Right lobe of liver (tissue), 4 donors: ENCODE results near the gene CYTH3.

Experiments used
- CTCF ChIP-seq, 4 donors: fragments of 200-600 bp in 3 of 4; fragments of 450-650 bp in 1 of 4; IDR thresholded peaks; one replicate each; pipeline versions ENCODE4 v1.5.1 to v1.8.0; 2016 to 2022; ENCODE audit warnings: antibody characterized with exemption in 4 of 4, mild to moderate bottlenecking in 2 of 4
- POLR2A ChIP-seq: fragments of 450-650 bp; IDR thresholded peaks from one replicate; pipeline ENCODE4 v1.6.1; 2017; ENCODE audit warnings: antibody characterized with exemption, mild to moderate bottlenecking
- donor health status: DM: no; HTN: no; CAD: no.
- donor health status: DM: no; HTN: no; CAD: no.
- donor health status: DM: no; HTN: yes; CAD: no.

GRCh38 chr7:6260291-6261187 is 11.9 kb downstream of the CYTH3 start:
- no peak for TF ChIP-seq CTCF (IDR thresholded peaks at IDR 0.05)
- TF ChIP-seq POLR2A: no peak
